HepG2 (cell line): ENCODE results near the gene ST8SIA3.

Experiments used
- ATF7-NPFF ChIP-seq: sonication (generic); formaldehyde crosslinking; IDR thresholded peaks from 2 replicates; pipeline ENCODE4 v1.8.1; 2023; ENCODE audit warnings: mild to moderate bottlenecking, low read depth, missing genetic modification reagents, moderate library complexity
- EZH2 ChIP-seq: conservative IDR thresholded peaks from 2 replicates; pipeline ENCODE4 v1.6.1; 2012; ENCODE audit warnings: mild to moderate bottlenecking, low read depth, low read length, moderate library complexity
- KDM1A ChIP-seq: IDR thresholded peaks from 2 replicates; pipeline ENCODE4 v1.6.1; 2016; ENCODE audit warnings: missing compliant biosample characterization
- PRPF4 ChIP-seq: fragments of 200-400 bp; formaldehyde crosslinking; IDR thresholded peaks from 2 replicates; pipeline ENCODE4 v1.6.1; 2016; ENCODE audit warnings: low read length, low read depth; ENCODE audit not compliant: poor library complexity, severe bottlenecking
- RBM22 ChIP-seq: fragments of 200-400 bp; formaldehyde crosslinking; optimal IDR thresholded peaks from 2 replicates; pipeline ENCODE3; 2017; ENCODE audit warnings: mild to moderate bottlenecking, low read length, moderate library complexity
- RFX5 ChIP-seq: IDR thresholded peaks from 2 replicates; pipeline ENCODE4 v1.6.1; 2011; ENCODE audit warnings: low read depth, low read length, improper control_type of control experiment
- TBP ChIP-seq: sonication (generic); formaldehyde crosslinking; IDR thresholded peaks from 2 replicates; pipeline ENCODE4 v1.5.0; 2020; ENCODE audit warnings: missing genetic modification reagents
- ZFP36 ChIP-seq: fragments of 150-350 bp; IDR thresholded peaks from 2 replicates; pipeline ENCODE4 v1.6.1; 2018; ENCODE audit warnings: borderline replicate concordance, low read length, low read depth; ENCODE audit not compliant: partially characterized antibody
- TF ChIP-seq, protein P1 (sequence below): sonication (generic); formaldehyde crosslinking; IDR thresholded peaks from 2 replicates; pipeline ENCODE4 v1.4.0; 2020; ENCODE audit warnings: missing genetic modification reagents
- TF ChIP-seq, protein P2 (sequence below): sonication (generic); formaldehyde crosslinking; IDR thresholded peaks from 2 replicates; pipeline ENCODE4 v1.5.0; 2020; ENCODE audit warnings: mild to moderate bottlenecking, missing genetic modification reagents, moderate library complexity
- TF ChIP-seq, protein P3 (sequence below): sonication (generic); formaldehyde crosslinking; IDR thresholded peaks from 2 replicates; pipeline ENCODE4 v1.4.0; 2020; ENCODE audit warnings: missing genetic modification reagents, mild to moderate bottlenecking, borderline replicate concordance
- TF ChIP-seq, protein P4 (sequence below): sonication (generic); formaldehyde crosslinking; IDR thresholded peaks from 2 replicates; pipeline ENCODE4 v1.5.1; 2020; ENCODE audit warnings: mild to moderate bottlenecking, missing genetic modification reagents

DNA sequence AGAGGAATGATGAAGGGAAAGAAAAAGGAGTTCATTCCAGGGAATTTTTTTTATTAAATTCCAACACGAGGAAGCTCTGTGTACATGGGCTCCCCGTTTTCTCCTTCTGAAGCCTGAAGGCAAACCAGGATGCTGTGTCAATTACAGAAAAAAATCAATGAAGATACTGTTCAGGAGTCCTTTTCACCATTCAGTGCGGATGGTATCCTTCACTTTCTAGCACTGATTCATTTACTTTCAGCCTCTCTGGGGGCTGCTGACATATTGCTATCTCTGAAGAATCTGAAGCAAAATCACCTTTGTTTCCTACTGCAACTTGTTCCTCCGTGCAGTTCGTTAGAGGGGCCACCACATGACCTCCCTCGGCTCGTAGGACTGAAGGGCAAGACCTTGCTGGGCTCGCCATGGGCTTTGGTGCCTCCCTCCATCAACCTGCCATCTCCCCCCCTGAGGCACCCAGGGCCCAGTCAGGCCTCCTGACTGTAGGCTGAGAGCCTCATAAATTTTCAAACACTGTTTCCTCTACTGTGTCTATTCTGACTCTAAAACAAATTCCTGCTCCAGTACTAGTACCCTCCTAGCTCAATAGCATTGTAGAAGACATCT is 25.5 kb upstream of the ST8SIA3 start:
- TF ChIP-seq EZH2 (no peak), ATF7-NPFF (CRISPR knock-in tag) (no peak), ZFP36 (no peak), PRPF4 (no peak), RFX5 (no peak), TBP (CRISPR knock-in tag) (no peak), KDM1A (CRISPR knock-in tag) (no peak), RBM22 (no peak)
- TF ChIP-seq, protein P1, sequence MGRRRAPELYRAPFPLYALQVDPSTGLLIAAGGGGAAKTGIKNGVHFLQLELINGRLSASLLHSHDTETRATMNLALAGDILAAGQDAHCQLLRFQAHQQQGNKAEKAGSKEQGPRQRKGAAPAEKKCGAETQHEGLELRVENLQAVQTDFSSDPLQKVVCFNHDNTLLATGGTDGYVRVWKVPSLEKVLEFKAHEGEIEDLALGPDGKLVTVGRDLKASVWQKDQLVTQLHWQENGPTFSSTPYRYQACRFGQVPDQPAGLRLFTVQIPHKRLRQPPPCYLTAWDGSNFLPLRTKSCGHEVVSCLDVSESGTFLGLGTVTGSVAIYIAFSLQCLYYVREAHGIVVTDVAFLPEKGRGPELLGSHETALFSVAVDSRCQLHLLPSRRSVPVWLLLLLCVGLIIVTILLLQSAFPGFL (CRISPR knock-in tag): no peak
- TF ChIP-seq, protein P2, sequence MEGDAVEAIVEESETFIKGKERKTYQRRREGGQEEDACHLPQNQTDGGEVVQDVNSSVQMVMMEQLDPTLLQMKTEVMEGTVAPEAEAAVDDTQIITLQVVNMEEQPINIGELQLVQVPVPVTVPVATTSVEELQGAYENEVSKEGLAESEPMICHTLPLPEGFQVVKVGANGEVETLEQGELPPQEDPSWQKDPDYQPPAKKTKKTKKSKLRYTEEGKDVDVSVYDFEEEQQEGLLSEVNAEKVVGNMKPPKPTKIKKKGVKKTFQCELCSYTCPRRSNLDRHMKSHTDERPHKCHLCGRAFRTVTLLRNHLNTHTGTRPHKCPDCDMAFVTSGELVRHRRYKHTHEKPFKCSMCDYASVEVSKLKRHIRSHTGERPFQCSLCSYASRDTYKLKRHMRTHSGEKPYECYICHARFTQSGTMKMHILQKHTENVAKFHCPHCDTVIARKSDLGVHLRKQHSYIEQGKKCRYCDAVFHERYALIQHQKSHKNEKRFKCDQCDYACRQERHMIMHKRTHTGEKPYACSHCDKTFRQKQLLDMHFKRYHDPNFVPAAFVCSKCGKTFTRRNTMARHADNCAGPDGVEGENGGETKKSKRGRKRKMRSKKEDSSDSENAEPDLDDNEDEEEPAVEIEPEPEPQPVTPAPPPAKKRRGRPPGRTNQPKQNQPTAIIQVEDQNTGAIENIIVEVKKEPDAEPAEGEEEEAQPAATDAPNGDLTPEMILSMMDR (CRISPR knock-in tag): no peak
- TF ChIP-seq, protein P3, sequence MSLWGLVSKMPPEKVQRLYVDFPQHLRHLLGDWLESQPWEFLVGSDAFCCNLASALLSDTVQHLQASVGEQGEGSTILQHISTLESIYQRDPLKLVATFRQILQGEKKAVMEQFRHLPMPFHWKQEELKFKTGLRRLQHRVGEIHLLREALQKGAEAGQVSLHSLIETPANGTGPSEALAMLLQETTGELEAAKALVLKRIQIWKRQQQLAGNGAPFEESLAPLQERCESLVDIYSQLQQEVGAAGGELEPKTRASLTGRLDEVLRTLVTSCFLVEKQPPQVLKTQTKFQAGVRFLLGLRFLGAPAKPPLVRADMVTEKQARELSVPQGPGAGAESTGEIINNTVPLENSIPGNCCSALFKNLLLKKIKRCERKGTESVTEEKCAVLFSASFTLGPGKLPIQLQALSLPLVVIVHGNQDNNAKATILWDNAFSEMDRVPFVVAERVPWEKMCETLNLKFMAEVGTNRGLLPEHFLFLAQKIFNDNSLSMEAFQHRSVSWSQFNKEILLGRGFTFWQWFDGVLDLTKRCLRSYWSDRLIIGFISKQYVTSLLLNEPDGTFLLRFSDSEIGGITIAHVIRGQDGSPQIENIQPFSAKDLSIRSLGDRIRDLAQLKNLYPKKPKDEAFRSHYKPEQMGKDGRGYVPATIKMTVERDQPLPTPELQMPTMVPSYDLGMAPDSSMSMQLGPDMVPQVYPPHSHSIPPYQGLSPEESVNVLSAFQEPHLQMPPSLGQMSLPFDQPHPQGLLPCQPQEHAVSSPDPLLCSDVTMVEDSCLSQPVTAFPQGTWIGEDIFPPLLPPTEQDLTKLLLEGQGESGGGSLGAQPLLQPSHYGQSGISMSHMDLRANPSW: no peak
- TF ChIP-seq, protein P4, sequence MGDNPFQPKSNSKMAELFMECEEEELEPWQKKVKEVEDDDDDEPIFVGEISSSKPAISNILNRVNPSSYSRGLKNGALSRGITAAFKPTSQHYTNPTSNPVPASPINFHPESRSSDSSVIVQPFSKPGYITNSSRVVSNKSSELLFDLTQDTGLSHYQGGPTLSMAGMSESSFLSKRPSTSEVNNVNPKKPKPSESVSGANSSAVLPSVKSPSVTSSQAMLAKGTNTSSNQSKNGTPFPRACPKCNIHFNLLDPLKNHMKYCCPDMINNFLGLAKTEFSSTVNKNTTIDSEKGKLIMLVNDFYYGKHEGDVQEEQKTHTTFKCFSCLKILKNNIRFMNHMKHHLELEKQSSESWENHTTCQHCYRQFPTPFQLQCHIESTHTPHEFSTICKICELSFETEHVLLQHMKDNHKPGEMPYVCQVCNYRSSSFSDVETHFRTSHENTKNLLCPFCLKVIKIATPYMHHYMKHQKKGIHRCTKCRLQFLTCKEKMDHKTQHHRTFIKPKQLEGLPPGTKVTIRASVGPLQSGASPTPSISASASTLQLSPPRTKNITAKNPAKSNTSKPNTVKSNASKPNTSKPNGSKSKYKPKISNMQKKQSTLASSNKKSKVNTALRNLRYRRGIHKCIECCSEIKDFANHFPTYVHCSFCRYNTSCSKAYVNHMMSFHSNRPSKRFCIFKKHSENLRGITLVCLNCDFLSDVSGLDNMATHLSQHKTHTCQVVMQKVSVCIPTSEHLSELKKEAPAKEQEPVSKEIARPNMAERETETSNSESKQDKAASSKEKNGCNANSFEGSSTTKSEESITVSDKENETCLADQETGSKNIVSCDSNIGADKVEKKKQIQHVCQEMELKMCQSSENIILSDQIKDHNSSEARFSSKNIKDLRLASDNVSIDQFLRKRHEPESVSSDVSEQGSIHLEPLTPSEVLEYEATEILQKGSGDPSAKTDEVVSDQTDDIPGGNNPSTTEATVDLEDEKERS (CRISPR knock-in tag): no peak
